Measurements from ENCODE around the gene ABHD12B.

DNA sequence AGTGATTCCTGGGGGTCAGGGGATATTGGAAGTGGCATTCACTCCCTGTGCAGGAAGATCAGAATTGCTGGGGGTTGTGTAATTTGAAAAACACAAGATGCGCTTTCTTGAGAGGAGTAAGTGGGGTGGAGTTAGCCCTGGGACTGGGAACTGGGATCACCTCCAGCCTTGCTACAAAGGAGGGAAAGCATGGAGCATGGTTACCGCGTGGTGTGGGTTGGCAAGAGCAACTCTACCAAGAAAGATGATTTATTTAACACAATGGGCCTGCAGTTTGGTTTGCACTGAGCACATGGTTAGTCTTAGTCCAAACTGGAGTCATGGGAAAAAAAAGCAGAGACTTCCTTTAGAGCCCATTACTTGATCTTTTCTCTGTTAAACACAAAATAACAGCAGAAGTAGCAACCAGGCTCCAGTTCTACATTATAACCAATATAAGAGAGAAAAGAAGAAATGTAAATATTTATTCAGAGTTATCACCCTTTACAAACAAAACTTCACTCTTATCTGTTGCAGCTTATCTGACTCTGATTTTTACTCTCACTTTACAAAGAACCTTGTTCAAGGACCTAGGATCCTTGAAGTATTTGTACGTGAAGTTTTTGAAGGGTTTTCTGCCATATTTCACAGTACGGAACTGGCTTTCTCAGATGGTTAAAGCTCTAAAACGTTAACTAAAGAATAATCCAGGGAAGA, 38.8 kb upstream of the ABHD12B start:
- no peak for TF ChIP-seq POLR2AphosphoS5 (IDR thresholded peaks at IDR 0.05; ENCODE audit: borderline replicate concordance, low read depth, low read length)
- TF ChIP-seq EZH2 (IDR thresholded peaks at IDR 0.05) = no peak
- TF ChIP-seq FOXP2 (optimal IDR thresholded peaks at IDR 0.05; ENCODE audit: control extremely low read depth, extremely low read length, insufficient read depth) = no peak

Data from SK-N-MC (cell line).